H9 (cell line): ENCODE results near the gene ARF4. TPM values are rescaled to one million over a fixed set of nuclear protein-coding genes. Genes with fewer than 3 reads are reported as not detected.

Experiments used
- DNase-seq: peaks from one replicate; pipeline ENCODE4 v3.0.0-alpha.2; 2017
- H2AFZ ChIP-seq: one replicate; pipeline ENCODE4 v1.6.1; 2013; ENCODE audit warnings: mild to moderate bottlenecking, low read length, control low read depth, moderate library complexity
- H2AK5ac ChIP-seq: 2 replicates; pipeline ENCODE4 v1.6.1; 2013; ENCODE audit warnings: low read length, control low read depth, mixed read lengths; ENCODE audit not compliant: insufficient read length
- H2BK120ac ChIP-seq: one replicate; pipeline ENCODE4 v1.6.1; 2013; ENCODE audit warnings: low read depth, mild to moderate bottlenecking, low read length, control low read depth, inconsistent platforms; ENCODE audit not compliant: poor library complexity, severe bottlenecking
- H2BK12ac ChIP-seq: 2 replicates; pipeline ENCODE4 v1.6.1; 2013; ENCODE audit warnings: low read length, control low read depth, mixed read lengths, low read depth; ENCODE audit not compliant: insufficient read length
- H2BK15ac ChIP-seq: 2 replicates; pipeline ENCODE4 v1.6.1; 2013; ENCODE audit warnings: low read depth, low read length, control low read depth
- H2BK20ac ChIP-seq: one replicate; pipeline ENCODE4 v1.6.1; 2013; ENCODE audit warnings: low read depth, mild to moderate bottlenecking, low read length, control low read depth, inconsistent platforms; ENCODE audit not compliant: poor library complexity, severe bottlenecking
- H2BK5ac ChIP-seq: 2 replicates; pipeline ENCODE4 v1.6.1; 2013; ENCODE audit warnings: low read length, control low read depth, mixed read lengths; ENCODE audit not compliant: insufficient read length
- H3K14ac ChIP-seq: 2 replicates; pipeline ENCODE4 v1.6.1; 2013; ENCODE audit warnings: low read length, control low read depth; ENCODE audit not compliant: insufficient read depth
- H3K18ac ChIP-seq: 2 replicates; pipeline ENCODE4 v1.6.1; 2013; ENCODE audit warnings: low read depth, mild to moderate bottlenecking, mixed read lengths, low read length, control low read depth; ENCODE audit not compliant: insufficient read length
- H3K23ac ChIP-seq: 2 replicates; pipeline ENCODE4 v1.6.1; 2013; ENCODE audit warnings: low read length, control low read depth, mixed read lengths, low read depth; ENCODE audit not compliant: insufficient read length
- H3K23me2 ChIP-seq: 2 replicates; pipeline ENCODE4 v1.6.1; 2013; ENCODE audit warnings: low read depth, mild to moderate bottlenecking, mixed read lengths, low read length, control low read depth; ENCODE audit not compliant: insufficient read length, poor library complexity, severe bottlenecking
- H3K27ac ChIP-seq: 2 replicates; pipeline ENCODE4 v1.5.1; 2013; ENCODE audit warnings: low read length, control low read depth, mixed read lengths, low read depth; ENCODE audit not compliant: insufficient read length
- H3K27me3 ChIP-seq: 2 replicates; pipeline ENCODE4 v1.6.1; 2013; ENCODE audit warnings: low read length, control low read depth, inconsistent platforms; ENCODE audit not compliant: insufficient read depth
- H3K4ac ChIP-seq: 2 replicates; pipeline ENCODE4 v1.6.1; 2013; ENCODE audit warnings: low read depth, mild to moderate bottlenecking, control low read depth, inconsistent platforms, low read length, moderate library complexity
- H3K4me1 ChIP-seq: 2 replicates; pipeline ENCODE4 v1.6.1; 2013; ENCODE audit warnings: low read length, control low read depth, inconsistent platforms; ENCODE audit not compliant: insufficient read depth
- H3K4me2 ChIP-seq: 2 replicates; pipeline ENCODE4 v1.6.1; 2013; ENCODE audit warnings: low read length, control low read depth, mixed read lengths; ENCODE audit not compliant: insufficient read length, insufficient read depth
- H3K56ac ChIP-seq: 2 replicates; pipeline ENCODE4 v1.6.1; 2013; ENCODE audit warnings: low read depth, mild to moderate bottlenecking, mixed read lengths, low read length, control low read depth; ENCODE audit not compliant: insufficient read length
- H3K79me1 ChIP-seq: 2 replicates; pipeline ENCODE4 v1.6.1; 2013; ENCODE audit warnings: low read depth, mild to moderate bottlenecking, moderate library complexity, low read length, control low read depth, inconsistent platforms; ENCODE audit not compliant: insufficient read depth, poor library complexity, severe bottlenecking
- H3K79me2 ChIP-seq: 2 replicates; pipeline ENCODE4 v1.6.1; 2013; ENCODE audit warnings: low read length, control low read depth, inconsistent platforms; ENCODE audit not compliant: insufficient read depth
- H3K9ac ChIP-seq: 2 replicates; pipeline ENCODE4 v1.6.1; 2013; ENCODE audit warnings: low read length, control low read depth, mixed read lengths; ENCODE audit not compliant: insufficient read length; ENCODE audit errors: extremely low read depth
- H3K9me3 ChIP-seq: one replicate; pipeline ENCODE4 v1.6.1; 2013; ENCODE audit warnings: low read depth, low read length, inconsistent platforms; ENCODE audit not compliant: control insufficient read depth
- H3T11ph ChIP-seq: one replicate; pipeline ENCODE4 v1.6.1; 2013; ENCODE audit warnings: mild to moderate bottlenecking, low read length, control low read depth, inconsistent platforms
- H4K20me1 ChIP-seq: one replicate; pipeline ENCODE4 v1.6.1; 2013; ENCODE audit not compliant: control insufficient read depth, insufficient read length, insufficient read depth
- H4K5ac ChIP-seq: 2 replicates; pipeline ENCODE4 v1.6.1; 2013; ENCODE audit warnings: low read depth, mild to moderate bottlenecking, mixed read lengths, low read length, control low read depth; ENCODE audit not compliant: insufficient read length
- H4K8ac ChIP-seq: replicated peaks from 2 replicates; pipeline ENCODE4 v1.6.1; 2013; ENCODE audit warnings: low read length, control low read depth, mixed read lengths, low read depth; ENCODE audit not compliant: insufficient read length
- H4K91ac ChIP-seq: 2 replicates; pipeline ENCODE4 v1.6.1; 2013; ENCODE audit warnings: low read depth, mild to moderate bottlenecking, moderate library complexity, mixed read lengths, low read length, control low read depth; ENCODE audit not compliant: insufficient read length
- H3K27ac Mint-ChIP-seq, 3 experiments: 2 replicates in 2 of 3; 3 replicates in 1 of 3; pipeline ENCODE4 v1.8.0; 2020 to 2021; ENCODE audit warnings: mixed read lengths in 3 of 3, mild to moderate bottlenecking in 1 of 3, moderate library complexity in 1 of 3
- H3K27me3 Mint-ChIP-seq: 2 replicates; pipeline ENCODE4 v1.8.0; 2021; ENCODE audit warnings: low read depth, mild to moderate bottlenecking, moderate library complexity, mixed read lengths
- H3K36me3 Mint-ChIP-seq, 3 experiments: 2 replicates in 2 of 3; 3 replicates in 1 of 3; pipeline ENCODE4 v1.8.0; 2020 to 2021; ENCODE audit warnings: low read depth in 3 of 3, mixed read lengths in 3 of 3; ENCODE audit not compliant: insufficient read depth in 1 of 3
- H3K4me1 Mint-ChIP-seq, 2 experiments: 2 replicates each; pipeline ENCODE4 v1.8.0; 2020; ENCODE audit warnings: mixed read lengths in 2 of 2
- H3K4me3 Mint-ChIP-seq, 2 experiments: 2 replicates in 1 of 2; 3 replicates in 1 of 2; pipeline ENCODE4 v1.8.0; 2020 to 2021; ENCODE audit warnings: mild to moderate bottlenecking in 2 of 2, mixed read lengths in 2 of 2, moderate library complexity in 1 of 2
- H3K9me3 Mint-ChIP-seq, 2 experiments: 2 replicates in 1 of 2; 3 replicates in 1 of 2; pipeline ENCODE4 v1.8.0; 2020; ENCODE audit warnings: mild to moderate bottlenecking in 2 of 2, mixed read lengths in 2 of 2, moderate library complexity in 1 of 2
- CTCF ChIP-seq: fragments of 200-600 bp; sonication (generic); conservative IDR thresholded peaks from 3 replicates; pipeline ENCODE4 v1.8.0; 2021; ENCODE audit warnings: antibody characterized with exemption, mild to moderate bottlenecking
- WGBS: extraction: QIAGEN DNeasy Blood & Tissue Kit; methylation state at CpG from one replicate; pipeline ENCODE4 v1.1.7; 2013; ENCODE audit warnings: missing lambda C conversion rate, low lambda C conversion rate, mixed read lengths; ENCODE audit not compliant: insufficient read length; ENCODE audit errors: extremely low coverage; 5-methylcytosine and 5-hydroxymethylcytosine counted together
- total RNA-seq: library from RNA; stranded (reverse); gene quantifications from 2 replicates; pipeline ENCODE4 v1.2.1, GENCODE V29; 2021

ARF4 gene
- total RNA-seq, 1 experiment from 2014 or later = 160 TPM

GRCh38 chr3:57577801-57578200 lies 19.3 kb downstream of the ARF4 start:
- Histone ChIP-seq H4K91ac (no peak overlapping the region), H2AK5ac (no peak overlapping the region), H2BK120ac (no peak overlapping the region), H3K23me2 (no peaks in the 10 kb centered on the region), H3K79me2 (peaks cover 2% of the 10 kb centered on the region; the same call in 1 of the 2 replicates), H3K4me1 (no peaks in the 10 kb centered on the region), H2BK15ac (no peak overlapping the region), H3T11ph (no peak overlapping the region), H3K23ac (no peak overlapping the region), H2BK12ac (no peak overlapping the region), H3K27me3 (no peaks in the 10 kb centered on the region), H2AFZ (no peak overlapping the region), H3K4me2 (no peak overlapping the region), H3K14ac (no peak overlapping the region), H4K5ac (no peak overlapping the region), H2BK5ac (no peak overlapping the region), H3K4ac (no peak overlapping the region), H3K9me3 (no peaks in the 10 kb centered on the region), H3K79me1 (peaks cover 5% of the 10 kb centered on the region), H3K27ac (no peak overlapping the region), H3K18ac (no peak overlapping the region), H3K56ac (no peak overlapping the region), H4K8ac (no peak overlapping the region), H4K20me1 (no peaks in the 10 kb centered on the region), H3K9ac (no peak overlapping the region), H2BK20ac (no peak overlapping the region)
- Mint-ChIP-seq H3K4me3 (no peak overlapping the region), H3K4me1 (no peaks in the 10 kb centered on the region; a peak in 1 of 4 replicates), H3K9me3 (no peaks in the 10 kb centered on the region), H3K27me3 (no peaks in the 10 kb centered on the region), H3K36me3 (peaks cover 34 to 81% (median 74%) of the 10 kb centered on the region in 3 experiments), H3K27ac (peak overlapping the region in 1 of 3 experiments; percentile 53; a peak in 2 of 7 replicates)
- WGBS = no CpG with 5 or more reads among the region's 9 CpGs
- no peak for TF ChIP-seq CTCF
- no peak for DNase-seq
